ENCODE measurements around the gene TMEM30A. TPM values are rescaled to one million over a fixed set of nuclear protein-coding genes. Genes with fewer than 3 reads are reported as not detected.
A peak's percentile ranks its signal among the peaks of the same experiment; 100 is the strongest.

TMEM30A gene
- total RNA-seq, 1 donor from 2014 or later, result 74.4 TPM

GRCh38 chr6:75206576-75207342 is 77.8 kb downstream of the TMEM30A start:
- no peaks in the 10 kb centered on the region for H3K9me3 Mint-ChIP-seq (ENCODE audit: low read depth)
- no peak for TF ChIP-seq CTCF (IDR thresholded peaks at IDR 0.05; ENCODE audit: unreplicated experiment)
- H3K4me3 Mint-ChIP-seq (ENCODE audit: low read depth), result peak overlapping the region; percentile 64
- peaks cover 74% of the 10 kb centered on the region for H3K27me3 Mint-ChIP-seq
- peaks cover 46% of the 10 kb centered on the region for H3K4me1 Mint-ChIP-seq (ENCODE audit: low read depth)
- H3K27ac Mint-ChIP-seq, result no peak overlapping the region
- no peak for DNase-seq (ENCODE audit: low spot score, unreplicated experiment)
- H3K36me3 Mint-ChIP-seq (ENCODE audit: insufficient read depth), result no peaks in the 10 kb centered on the region

- Mint-ChIP-seq H3K27ac (peak within 1 kb of the TSS; percentile 23), H3K4me1 (ENCODE audit: low read depth) (peaks cover 45% of the 10 kb centered on the region), H3K27me3 (peaks cover 82% of the 10 kb centered on the region), H3K9me3 (ENCODE audit: low read depth) (no peaks in the 10 kb centered on the region), H3K4me3 (ENCODE audit: low read depth) (peak within 1 kb of the TSS; percentile 67), H3K36me3 (ENCODE audit: insufficient read depth) (no peaks in the 10 kb centered on the region)
- DNase-seq (ENCODE audit: low spot score, unreplicated experiment), result peak; percentile 35
- TF ChIP-seq CTCF (IDR thresholded peaks at IDR 0.05; ENCODE audit: unreplicated experiment), result peak; percentile 23
These were observed 78.6 kb downstream of the TMEM30A start, which contains the start of gene COL12A1 for GRCh38 chr6:75205776-75206575. Gene COL12A1 (minus strand): TSS chr6:75206053. CDS start chr6:75202792, 3,261 bp downstream.

- no peak for TF ChIP-seq CTCF (IDR thresholded peaks at IDR 0.05; ENCODE audit: unreplicated experiment)
- Mint-ChIP-seq H3K36me3 (ENCODE audit: insufficient read depth) (no peaks in the 10 kb centered on the region), H3K4me3 (ENCODE audit: low read depth) (peak overlapping the region; percentile 67), H3K4me1 (ENCODE audit: low read depth) (peaks cover 41% of the 10 kb centered on the region), H3K27me3 (peaks cover 84% of the 10 kb centered on the region), H3K9me3 (ENCODE audit: low read depth) (no peaks in the 10 kb centered on the region), H3K27ac (peak overlapping the region; percentile 23)
- DNase-seq (ENCODE audit: low spot score, unreplicated experiment), result no peak
These were observed 79.4 kb downstream of the TMEM30A start for GRCh38 chr6:75204959-75205775.

GRCh38 chr6:75204217-75204958 is 80.2 kb downstream of the TMEM30A start:
- peak; percentile 84 for TF ChIP-seq CTCF (IDR thresholded peaks at IDR 0.05; ENCODE audit: unreplicated experiment)
- peak overlapping the region; percentile 67 for H3K4me3 Mint-ChIP-seq (ENCODE audit: low read depth)
- no peak overlapping the region for H3K27ac Mint-ChIP-seq
- H3K27me3 Mint-ChIP-seq, result peaks cover 88% of the 10 kb centered on the region
- no peaks in the 10 kb centered on the region for H3K9me3 Mint-ChIP-seq (ENCODE audit: low read depth)
- DNase-seq (ENCODE audit: low spot score, unreplicated experiment), result peak; percentile 55
- H3K4me1 Mint-ChIP-seq (ENCODE audit: low read depth), result peaks cover 35% of the 10 kb centered on the region
- H3K36me3 Mint-ChIP-seq (ENCODE audit: insufficient read depth), result no peaks in the 10 kb centered on the region

Data from progenitor cell of endocrine pancreas (in vitro differentiated cells).